ENCODE results near the gene HERPUD1. TPM values are rescaled to one million over a fixed set of nuclear protein-coding genes. Genes with fewer than 3 reads are reported as not detected.

HERPUD1 gene
- total RNA-seq, 1 experiment from 2014 or later, result 296 TPM

GRCh38 chr16:56950881-56951771 is 19.2 kb downstream of the HERPUD1 start:
- Mint-ChIP-seq H3K27me3 (ENCODE audit: insufficient read depth, unreplicated experiment) (no peaks in the 10 kb centered on the region), H3K36me3 (ENCODE audit: insufficient read depth, unreplicated experiment) (peaks cover 38% of the 10 kb centered on the region), H3K9me3 (ENCODE audit: unreplicated experiment) (no peaks in the 10 kb centered on the region), H3K4me3 (ENCODE audit: unreplicated experiment) (no peak overlapping the region), H3K4me1 (ENCODE audit: low read depth, unreplicated experiment) (peaks cover 16% of the 10 kb centered on the region), H3K27ac (ENCODE audit: unreplicated experiment) (peak overlapping the region; percentile 4)
- Histone ChIP-seq H3K4me3 (ENCODE audit: low read depth, low read length) (no peak overlapping the region), H3K27me3 (replicated peaks; ENCODE audit: control insufficient read depth, insufficient read depth, low read length) (no peaks in the 10 kb centered on the region), H3K4me1 (no peaks in the 10 kb centered on the region), H3K36me3 (ENCODE audit: control insufficient read depth, insufficient read depth, low read length) (no peaks in the 10 kb centered on the region), H3K9me3 (no peaks in the 10 kb centered on the region)
- intact Hi-C loops (cut with micrococcal nuclease; ENCODE audit: unreplicated experiment), result loop anchor here (1.0 to 10.0 kb wide), 5 partner anchors 80 to 216 kb away; partner anchors contain the start of gene NUP93
- CTCF ChIA-PET, result interaction anchor here (0.7 to 1.2 kb wide), 3 partner anchors 20 to 83 kb away, joined by 3 to 5 read pairs (median 4); no protein-coding TSS in a partner anchor
- no TSS peak for BruUV-seq (replicated peaks)
- TF ChIP-seq, protein P1, sequence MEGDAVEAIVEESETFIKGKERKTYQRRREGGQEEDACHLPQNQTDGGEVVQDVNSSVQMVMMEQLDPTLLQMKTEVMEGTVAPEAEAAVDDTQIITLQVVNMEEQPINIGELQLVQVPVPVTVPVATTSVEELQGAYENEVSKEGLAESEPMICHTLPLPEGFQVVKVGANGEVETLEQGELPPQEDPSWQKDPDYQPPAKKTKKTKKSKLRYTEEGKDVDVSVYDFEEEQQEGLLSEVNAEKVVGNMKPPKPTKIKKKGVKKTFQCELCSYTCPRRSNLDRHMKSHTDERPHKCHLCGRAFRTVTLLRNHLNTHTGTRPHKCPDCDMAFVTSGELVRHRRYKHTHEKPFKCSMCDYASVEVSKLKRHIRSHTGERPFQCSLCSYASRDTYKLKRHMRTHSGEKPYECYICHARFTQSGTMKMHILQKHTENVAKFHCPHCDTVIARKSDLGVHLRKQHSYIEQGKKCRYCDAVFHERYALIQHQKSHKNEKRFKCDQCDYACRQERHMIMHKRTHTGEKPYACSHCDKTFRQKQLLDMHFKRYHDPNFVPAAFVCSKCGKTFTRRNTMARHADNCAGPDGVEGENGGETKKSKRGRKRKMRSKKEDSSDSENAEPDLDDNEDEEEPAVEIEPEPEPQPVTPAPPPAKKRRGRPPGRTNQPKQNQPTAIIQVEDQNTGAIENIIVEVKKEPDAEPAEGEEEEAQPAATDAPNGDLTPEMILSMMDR (IDR thresholded peaks at IDR 0.05; ENCODE audit: insufficient read depth in 1 of 2, low read depth in 1 of 2, low read length in 1 of 2, severe bottlenecking in 1 of 2, unreplicated experiment in 1 of 2), result peak; percentile 78 to 85
- DNase-seq, result peak; percentile 78 to 82
- POLR2A ChIA-PET, result no interaction called here

DNA sequence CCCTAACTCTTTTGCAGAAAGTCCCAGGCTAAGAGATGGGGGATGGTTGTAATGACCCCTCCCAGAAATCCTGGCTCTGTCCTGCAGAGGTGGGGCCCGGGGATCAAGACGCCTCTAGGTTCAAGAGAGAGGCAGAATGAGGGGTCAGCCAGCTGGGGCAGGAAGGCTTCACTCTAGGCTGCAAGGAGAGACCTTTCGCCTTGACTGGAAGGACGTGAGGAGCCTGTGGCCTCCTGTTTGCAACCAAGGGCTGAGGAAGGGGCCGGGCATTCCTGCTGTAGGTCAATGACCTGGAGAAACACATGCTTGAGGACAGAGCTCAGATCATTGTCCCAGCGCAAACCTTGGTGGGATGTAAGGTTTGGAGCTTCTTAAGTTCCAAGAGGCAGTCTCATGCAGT is 21.1 kb downstream of the HERPUD1 start:
- no TSS peak for BruUV-seq (replicated peaks)
- peaks cover 11% of the 10 kb centered on the region for H3K4me1 Mint-ChIP-seq (ENCODE audit: low read depth, unreplicated experiment)
- H3K4me3 ChIP-seq (ENCODE audit: low read depth, low read length), result no peak overlapping the region
- no peak for DNase-seq
- ChIA-PET CTCF (interaction anchor here (0.6 to 1.1 kb wide), 2 partner anchors 11 to 13 kb away, joined by 3 read pairs; no protein-coding TSS in a partner anchor), POLR2A (no interaction called here)
- TF ChIP-seq, protein P1 (IDR thresholded peaks at IDR 0.05; ENCODE audit: insufficient read depth in 1 of 2, low read depth in 1 of 2, low read length in 1 of 2, severe bottlenecking in 1 of 2, unreplicated experiment in 1 of 2), result no peak
- H3K4me1 ChIP-seq, result no peaks in the 10 kb centered on the region
- H3K36me3 Mint-ChIP-seq (ENCODE audit: insufficient read depth, unreplicated experiment), result peaks cover 19% of the 10 kb centered on the region
- no peaks in the 10 kb centered on the region for H3K9me3 Mint-ChIP-seq (ENCODE audit: unreplicated experiment)
- no peaks in the 10 kb centered on the region for H3K27me3 Mint-ChIP-seq (ENCODE audit: insufficient read depth, unreplicated experiment)
- H3K27me3 ChIP-seq (replicated peaks; ENCODE audit: control insufficient read depth, insufficient read depth, low read length), result no peaks in the 10 kb centered on the region
- H3K4me3 Mint-ChIP-seq (ENCODE audit: unreplicated experiment), result no peak overlapping the region
- intact Hi-C loops (cut with micrococcal nuclease; ENCODE audit: unreplicated experiment), result loop anchor here (5.0 to 10.0 kb wide), 2 partner anchors 94 to 218 kb away; partner anchors contain the start of gene NUP93
- no peaks in the 10 kb centered on the region for H3K36me3 ChIP-seq (ENCODE audit: control insufficient read depth, insufficient read depth, low read length)
- no peaks in the 10 kb centered on the region for H3K9me3 ChIP-seq
- no peak overlapping the region for H3K27ac Mint-ChIP-seq (ENCODE audit: unreplicated experiment)

- no peak for DNase-seq
- Histone ChIP-seq H3K27me3 (replicated peaks; ENCODE audit: control insufficient read depth, insufficient read depth, low read length) (no peaks in the 10 kb centered on the region), H3K9me3 (no peaks in the 10 kb centered on the region), H3K36me3 (ENCODE audit: control insufficient read depth, insufficient read depth, low read length) (no peaks in the 10 kb centered on the region), H3K4me1 (no peaks in the 10 kb centered on the region), H3K4me3 (ENCODE audit: low read depth, low read length) (no peak overlapping the region)
- H3K36me3 Mint-ChIP-seq (ENCODE audit: insufficient read depth, unreplicated experiment), result no peaks in the 10 kb centered on the region
- no peaks in the 10 kb centered on the region for H3K27me3 Mint-ChIP-seq (ENCODE audit: insufficient read depth, unreplicated experiment)
- no peak overlapping the region for H3K27ac Mint-ChIP-seq (ENCODE audit: unreplicated experiment)
- peaks cover 2% of the 10 kb centered on the region for H3K4me1 Mint-ChIP-seq (ENCODE audit: low read depth, unreplicated experiment)
- ChIA-PET POLR2A (no interaction called here), CTCF (no interaction called here)
- BruUV-seq (replicated peaks), result no TSS peak
- H3K4me3 Mint-ChIP-seq (ENCODE audit: unreplicated experiment), result no peak overlapping the region
- intact Hi-C loops (cut with micrococcal nuclease; ENCODE audit: unreplicated experiment), result loop anchor here (10.0 kb wide), 1 partner anchor 221 kb away; the partner anchor contains the start of gene NUP93
- H3K9me3 Mint-ChIP-seq (ENCODE audit: unreplicated experiment), result no peaks in the 10 kb centered on the region
- TF ChIP-seq, protein P1 (IDR thresholded peaks at IDR 0.05; ENCODE audit: insufficient read depth in 1 of 2, low read depth in 1 of 2, low read length in 1 of 2, severe bottlenecking in 1 of 2, unreplicated experiment in 1 of 2), result no peak
Measured at GRCh38 chr16:56956076-56956475, 24.1 kb downstream of the HERPUD1 start.

Data from Caco-2 (cell line).